Measurements from ENCODE around the gene DAD1. TPM values are rescaled to one million over a fixed set of nuclear protein-coding genes. Genes with fewer than 3 reads are reported as not detected.

DAD1 gene
- total RNA-seq, 1 donor from 2014 or later: 236 TPM

DNA sequence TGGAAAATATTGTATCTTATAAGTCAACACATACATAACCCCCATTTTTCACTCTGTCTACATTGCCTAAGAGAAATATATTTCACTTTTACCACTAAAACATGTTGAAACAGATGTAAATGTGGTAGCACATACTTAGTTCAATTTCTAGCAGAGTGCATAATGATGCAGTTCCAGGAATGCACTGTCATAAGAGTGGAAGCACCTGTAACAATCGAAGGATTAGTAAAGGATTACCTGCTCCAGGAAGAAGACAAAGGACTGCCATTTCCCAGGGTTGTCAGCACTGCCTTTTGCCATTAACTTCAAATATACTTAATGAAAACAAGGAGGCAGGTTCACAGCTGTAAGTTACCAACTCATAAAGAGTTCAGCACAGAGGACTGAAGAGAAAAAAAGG, 24.6 kb downstream of the DAD1 start:
- Histone ChIP-seq H3K27me3 (ENCODE audit: control insufficient read depth, insufficient read depth, low read length) (no peaks in the 10 kb centered on the region), H3K4me3 (ENCODE audit: low read depth, low read length) (no peak overlapping the region), H3K36me3 (ENCODE audit: control insufficient read depth, insufficient read depth, low read length) (peaks cover 6% of the 10 kb centered on the region)
- FAIRE-seq (no peak), DNase-seq (ENCODE audit: low read depth) (no peak)
- TF ChIP-seq, protein P1, sequence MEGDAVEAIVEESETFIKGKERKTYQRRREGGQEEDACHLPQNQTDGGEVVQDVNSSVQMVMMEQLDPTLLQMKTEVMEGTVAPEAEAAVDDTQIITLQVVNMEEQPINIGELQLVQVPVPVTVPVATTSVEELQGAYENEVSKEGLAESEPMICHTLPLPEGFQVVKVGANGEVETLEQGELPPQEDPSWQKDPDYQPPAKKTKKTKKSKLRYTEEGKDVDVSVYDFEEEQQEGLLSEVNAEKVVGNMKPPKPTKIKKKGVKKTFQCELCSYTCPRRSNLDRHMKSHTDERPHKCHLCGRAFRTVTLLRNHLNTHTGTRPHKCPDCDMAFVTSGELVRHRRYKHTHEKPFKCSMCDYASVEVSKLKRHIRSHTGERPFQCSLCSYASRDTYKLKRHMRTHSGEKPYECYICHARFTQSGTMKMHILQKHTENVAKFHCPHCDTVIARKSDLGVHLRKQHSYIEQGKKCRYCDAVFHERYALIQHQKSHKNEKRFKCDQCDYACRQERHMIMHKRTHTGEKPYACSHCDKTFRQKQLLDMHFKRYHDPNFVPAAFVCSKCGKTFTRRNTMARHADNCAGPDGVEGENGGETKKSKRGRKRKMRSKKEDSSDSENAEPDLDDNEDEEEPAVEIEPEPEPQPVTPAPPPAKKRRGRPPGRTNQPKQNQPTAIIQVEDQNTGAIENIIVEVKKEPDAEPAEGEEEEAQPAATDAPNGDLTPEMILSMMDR (IDR thresholded peaks at IDR 0.05; ENCODE audit: insufficient read depth, low read length, severe bottlenecking): no peak

DNA sequence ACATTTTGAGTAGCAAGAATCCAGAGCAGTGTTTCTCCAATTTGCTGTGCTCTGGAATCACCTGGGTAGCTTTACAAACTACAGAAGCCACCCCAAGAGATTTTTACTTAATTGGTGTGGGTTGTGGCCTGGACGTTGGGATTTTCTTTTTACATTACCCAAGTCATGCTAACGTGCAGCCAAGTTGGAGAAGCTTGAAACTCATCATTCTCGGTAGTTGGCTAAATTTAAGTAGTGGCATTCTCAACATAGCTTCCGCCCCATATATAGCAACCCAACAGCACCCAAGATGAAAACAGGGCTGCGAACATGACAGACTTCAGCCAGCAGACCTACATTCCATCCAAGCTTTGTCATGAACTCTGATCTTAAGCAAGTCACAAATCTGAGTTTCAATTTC, 25.0 kb downstream of the DAD1 start:
- DNase-seq (ENCODE audit: low read depth) (no peak), FAIRE-seq (no peak)
- TF ChIP-seq, protein P1 (IDR thresholded peaks at IDR 0.05; ENCODE audit: insufficient read depth, low read length, severe bottlenecking): no peak
- Histone ChIP-seq H3K36me3 (ENCODE audit: control insufficient read depth, insufficient read depth, low read length) (peaks cover 6% of the 10 kb centered on the region), H3K27me3 (ENCODE audit: control insufficient read depth, insufficient read depth, low read length) (no peaks in the 10 kb centered on the region), H3K4me3 (ENCODE audit: low read depth, low read length) (no peak overlapping the region)

DNA sequence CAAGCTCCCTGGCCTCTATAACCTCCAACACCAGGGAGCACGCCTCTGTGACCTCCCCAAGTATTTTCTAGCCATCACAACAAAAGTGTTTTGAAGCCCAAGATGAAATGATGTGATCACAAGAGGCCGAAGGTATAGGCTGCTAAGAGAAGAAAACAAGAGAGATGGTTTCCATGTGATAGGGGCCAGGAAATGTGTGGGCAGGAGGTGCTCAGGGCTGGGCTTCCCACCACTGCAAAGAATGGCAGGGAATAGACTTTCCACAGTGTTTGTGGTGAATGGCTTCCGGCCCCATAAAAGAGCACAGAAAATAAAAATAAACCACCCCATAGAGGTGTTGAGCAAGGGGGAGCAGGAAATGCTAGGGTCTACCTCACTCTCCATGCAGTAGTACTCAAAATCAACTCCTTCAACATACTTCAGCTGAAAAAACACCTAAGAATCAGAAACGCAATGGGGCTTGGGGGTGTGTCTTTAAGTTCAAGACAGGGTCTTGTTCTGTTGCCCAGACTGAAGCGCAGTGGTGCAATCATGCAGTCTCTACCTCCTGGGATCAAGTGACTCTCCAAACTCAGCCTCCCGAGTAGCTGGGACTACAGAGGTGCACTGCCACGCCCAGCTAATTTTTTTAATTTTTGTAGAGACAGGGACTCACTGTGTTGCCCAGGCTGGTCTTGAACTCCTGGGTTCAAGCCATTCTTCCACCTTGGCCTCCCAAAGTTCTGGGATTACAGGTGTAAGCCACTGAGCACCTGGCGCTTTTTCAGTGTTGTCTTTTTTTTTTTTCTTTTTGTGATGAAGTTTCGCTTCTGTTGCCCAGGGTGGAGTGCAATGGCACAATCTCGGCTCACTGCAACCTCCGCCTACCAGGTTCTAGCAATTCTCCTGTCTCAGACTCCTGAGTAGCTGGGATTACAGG, 27.1 kb downstream of the DAD1 start:
- TF ChIP-seq, protein P1 (IDR thresholded peaks at IDR 0.05; ENCODE audit: insufficient read depth, low read length, severe bottlenecking): no peak
- H3K36me3 ChIP-seq (ENCODE audit: control insufficient read depth, insufficient read depth, low read length): peaks cover 4% of the 10 kb centered on the region
- H3K27me3 ChIP-seq (ENCODE audit: control insufficient read depth, insufficient read depth, low read length): no peaks in the 10 kb centered on the region
- FAIRE-seq: no peak
- DNase-seq (ENCODE audit: low read depth): no peak
- no peak overlapping the region for H3K4me3 ChIP-seq (ENCODE audit: low read depth, low read length)

DNA sequence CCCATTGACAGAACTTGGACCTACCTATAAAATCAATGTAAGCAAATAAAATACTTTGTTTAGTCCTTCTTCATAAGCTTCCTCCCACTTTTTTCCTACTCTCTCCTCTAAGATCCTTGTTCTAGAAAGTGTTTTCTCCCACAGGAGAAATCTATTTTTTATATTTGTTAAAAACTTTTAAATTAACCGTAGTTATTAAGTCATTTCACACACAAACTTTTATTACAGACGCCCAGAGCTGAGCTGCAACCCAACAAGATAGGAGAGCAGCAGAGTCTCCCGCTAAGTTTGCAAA, 27.7 kb downstream of the DAD1 start:
- Histone ChIP-seq H3K36me3 (ENCODE audit: control insufficient read depth, insufficient read depth, low read length) (peaks cover 4% of the 10 kb centered on the region), H3K4me3 (ENCODE audit: low read depth, low read length) (no peak overlapping the region), H3K27me3 (ENCODE audit: control insufficient read depth, insufficient read depth, low read length) (no peaks in the 10 kb centered on the region)
- FAIRE-seq (no peak), DNase-seq (ENCODE audit: low read depth) (no peak)
- TF ChIP-seq, protein P1 (IDR thresholded peaks at IDR 0.05; ENCODE audit: insufficient read depth, low read length, severe bottlenecking): no peak

DNA sequence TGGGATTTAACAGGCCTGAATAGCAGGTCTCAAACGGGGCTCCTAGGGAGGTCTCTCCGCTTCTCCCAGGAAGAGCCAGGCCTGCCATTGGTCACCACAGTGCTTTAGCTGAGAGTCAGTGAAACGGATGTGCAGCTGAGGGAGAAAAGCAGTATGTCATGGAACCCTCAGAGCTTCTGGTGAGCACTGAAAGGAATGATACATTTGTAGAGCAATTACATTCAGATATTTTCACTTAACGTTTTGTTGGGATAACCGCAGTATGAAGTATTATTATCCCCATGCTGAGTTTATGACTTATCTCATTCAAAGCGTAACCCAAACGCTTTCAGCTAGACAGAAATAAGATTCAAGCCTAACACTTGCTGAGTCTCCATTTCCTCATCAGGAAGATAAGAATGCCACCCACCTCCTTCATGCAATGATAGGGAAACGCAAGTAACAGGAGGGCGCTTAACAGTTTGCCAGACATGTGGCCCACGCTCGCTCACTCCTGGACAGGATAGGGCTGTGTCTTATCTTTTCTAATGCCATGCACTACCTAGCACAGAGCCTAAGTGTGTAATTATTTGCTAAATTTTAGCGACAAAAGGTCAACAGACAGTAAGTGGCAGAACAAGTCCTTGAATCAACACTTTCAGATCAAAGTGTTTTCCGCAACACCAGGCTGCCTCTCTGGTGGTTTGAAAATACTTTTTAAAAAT, 28.2 kb downstream of the DAD1 start:
- Histone ChIP-seq H3K27me3 (ENCODE audit: control insufficient read depth, insufficient read depth, low read length) (no peaks in the 10 kb centered on the region), H3K36me3 (ENCODE audit: control insufficient read depth, insufficient read depth, low read length) (peaks cover 4% of the 10 kb centered on the region), H3K4me3 (ENCODE audit: low read depth, low read length) (no peak overlapping the region)
- FAIRE-seq (no peak), DNase-seq (ENCODE audit: low read depth) (no peak)
- TF ChIP-seq, protein P1 (IDR thresholded peaks at IDR 0.05; ENCODE audit: insufficient read depth, low read length, severe bottlenecking): no peak
